NCI-H1417 treated with DMSO at 0.1 percent for 48 hours (cell line): ENCODE data around the gene GCNT2.
A peak's percentile ranks its signal among the peaks of the same experiment; 100 is the strongest.
"Not testable (repeated sequence)": the region's sequence is repeated elsewhere in the genome, so short reads cannot be mapped to it uniquely, and the experiment has no call there.

Source experiments
- DNase-seq: peaks from one replicate; lab custom pipeline; 2025; lab: John Stamatoyannopoulos, UW

The GCNT2 gene

GRCh38 chr6:10580570-10580969, 59.4 kb downstream of the GCNT2 start:
- no peak for DNase-seq

GRCh38 chr6:10581402-10581801, 60.3 kb downstream of the GCNT2 start:
- not testable (repeated sequence) for DNase-seq

GRCh38 chr6:10582774-10583508, 61.8 kb downstream of the GCNT2 start:
- peak; percentile 69 for DNase-seq

- no peak for DNase-seq
These were observed 62.4 kb downstream of the GCNT2 start for GRCh38 chr6:10583509-10583901.

DNA sequence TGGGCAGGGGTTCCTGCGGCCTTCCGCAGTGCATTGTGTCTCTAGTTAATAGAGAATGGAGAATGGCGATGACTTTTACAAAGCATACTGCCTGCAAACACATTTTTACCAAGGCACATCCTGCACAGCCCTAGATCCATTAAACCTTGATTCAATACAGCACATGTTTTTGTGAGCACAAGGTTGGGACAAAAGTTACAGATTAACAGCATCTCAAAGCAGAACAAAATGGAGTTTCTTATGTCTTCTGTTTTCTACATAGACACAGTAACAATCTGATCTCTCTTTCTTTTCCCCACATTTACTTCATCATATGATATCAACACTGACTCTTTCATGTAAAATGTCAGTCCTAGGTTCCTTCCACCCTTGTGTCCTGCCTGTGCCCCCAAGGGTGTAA, 63.5 kb downstream of the GCNT2 start:
- no peak for DNase-seq

DNA sequence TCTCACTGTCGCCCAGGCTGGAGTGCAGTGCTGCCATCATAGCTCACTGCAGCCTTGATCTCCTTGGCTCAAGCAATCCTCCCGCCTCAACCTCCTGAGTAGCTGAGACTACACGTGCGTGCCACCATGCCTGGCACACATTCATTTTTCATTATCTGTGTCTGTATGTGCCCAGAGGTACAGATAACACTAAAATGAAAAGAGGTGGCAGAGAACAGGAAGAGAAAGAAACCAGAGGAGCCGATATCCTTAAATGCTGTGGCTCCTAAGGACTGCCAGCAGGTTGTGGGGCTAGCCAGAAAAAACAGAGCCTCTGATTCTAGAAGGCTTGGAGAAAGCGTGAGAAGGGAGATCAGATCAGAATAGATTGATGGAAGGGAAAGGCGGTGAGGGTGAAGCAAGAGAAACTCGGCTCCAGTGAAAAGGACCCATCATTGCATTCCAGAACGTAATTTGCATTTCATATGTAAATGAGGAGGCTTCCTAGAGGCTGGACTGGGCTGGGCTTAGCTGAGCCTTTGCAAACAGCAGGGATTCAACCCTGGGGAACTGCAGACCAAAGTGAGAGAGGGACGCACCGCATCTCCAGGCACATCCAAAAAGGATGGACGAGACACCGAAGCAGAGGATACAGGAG, 64.2 kb downstream of the GCNT2 start:
- DNase-seq, result no peak

- no peak for DNase-seq
These were observed 65.2 kb downstream of the GCNT2 start for GRCh38 chr6:10586302-10586701.

DNA sequence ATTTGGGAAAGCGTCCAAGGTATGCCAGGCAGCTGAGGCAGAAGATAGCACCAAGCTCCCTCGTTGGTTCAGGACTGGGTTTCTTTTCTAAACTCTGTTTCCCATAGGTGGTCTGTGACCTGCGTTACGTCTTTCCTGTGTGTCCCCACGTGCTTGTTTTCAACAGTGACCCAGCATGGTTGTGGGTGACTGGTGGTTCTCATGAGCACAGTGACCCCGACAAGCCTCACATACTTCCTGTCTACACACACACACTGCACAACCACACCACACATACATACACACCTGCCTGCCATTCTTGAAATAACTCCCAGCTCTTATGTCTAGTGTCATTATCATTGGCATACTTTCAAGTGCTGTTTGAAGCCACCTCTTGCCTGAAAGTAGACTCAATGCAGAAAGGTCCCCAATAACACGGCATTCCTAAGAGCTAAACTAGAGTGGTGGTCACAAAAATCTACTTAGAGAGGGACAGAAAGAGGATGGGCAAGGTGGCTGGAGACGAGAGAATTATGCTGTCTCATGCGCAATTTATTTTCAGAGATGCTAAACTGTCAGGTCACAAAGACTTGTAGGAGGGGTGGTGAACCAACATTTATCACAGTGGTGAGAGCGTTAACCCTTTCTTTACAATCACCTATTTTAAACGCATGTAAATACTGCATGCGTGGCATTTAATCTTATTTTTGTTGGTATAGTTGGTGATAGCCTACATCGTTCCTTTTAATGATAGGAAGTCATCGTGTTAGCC, 66.7 kb downstream of the GCNT2 start:
- no peak for DNase-seq

DNA sequence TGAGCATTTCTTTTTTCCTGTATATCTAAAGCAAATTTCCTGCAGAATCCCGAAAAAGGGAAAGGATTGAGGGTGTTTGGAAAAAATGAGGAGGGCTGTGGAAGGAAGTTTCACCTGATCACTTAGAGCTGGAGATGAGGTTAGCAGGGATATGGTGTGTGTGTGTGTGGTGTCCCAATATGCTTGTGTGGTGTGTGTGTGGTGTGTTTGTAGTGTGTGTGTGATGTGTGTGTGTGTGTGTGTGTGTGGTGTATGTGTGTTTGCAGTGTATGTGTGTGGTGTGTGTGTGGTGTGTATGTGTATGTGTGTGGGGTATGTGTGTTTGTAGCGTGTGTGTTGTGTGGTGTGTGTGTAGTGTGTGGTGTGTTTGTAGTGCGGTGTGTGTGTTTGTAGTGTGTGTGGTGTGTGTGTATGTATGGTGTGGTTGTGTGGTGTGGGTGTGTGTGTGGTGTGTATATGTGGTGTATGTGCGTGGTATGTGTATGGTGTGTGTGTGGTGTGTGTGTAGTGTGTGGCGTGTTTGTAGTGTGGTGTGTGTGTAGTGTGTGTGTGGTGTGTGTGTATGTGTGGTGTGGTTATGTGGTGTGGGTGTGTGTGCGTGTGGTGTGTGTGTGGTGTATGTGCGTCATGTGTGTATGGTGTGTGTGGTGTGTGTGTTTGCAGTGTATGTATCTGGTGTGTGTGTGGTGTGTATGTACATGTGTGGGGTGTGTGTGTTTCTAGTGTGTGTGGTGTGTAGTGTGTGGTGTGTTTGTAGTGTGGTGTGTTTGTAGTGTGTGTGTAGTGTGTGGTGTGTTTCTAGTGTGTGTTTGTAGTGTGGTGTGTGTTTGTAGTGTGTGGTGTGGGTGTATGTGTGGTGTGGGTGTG, 67.6 kb downstream of the GCNT2 start:
- DNase-seq, result no peak

DNA sequence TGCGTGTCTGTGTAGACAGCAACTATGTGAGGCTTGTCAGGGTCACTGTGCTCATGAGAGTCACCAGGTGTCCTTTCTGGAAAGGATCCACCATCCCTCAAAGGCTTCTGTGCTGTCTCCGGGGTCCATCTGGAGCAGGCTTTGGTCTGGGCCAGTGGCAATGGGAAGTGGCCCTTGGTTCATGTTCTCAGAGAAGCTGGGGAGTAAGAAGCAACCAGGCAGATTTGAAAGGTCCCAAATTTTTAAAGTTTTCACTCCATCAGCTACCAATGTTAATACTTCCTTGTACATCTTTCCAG, 68.2 kb downstream of the GCNT2 start:
- DNase-seq, result no peak

- no peak for DNase-seq
These were observed 68.8 kb downstream of the GCNT2 start for GRCh38 chr6:10589983-10590382.

GRCh38 chr6:10591422-10592160, 70.4 kb downstream of the GCNT2 start:
- no peak for DNase-seq

GRCh38 chr6:10595731-10596664, 74.8 kb downstream of the GCNT2 start:
- DNase-seq, result no peak

DNA sequence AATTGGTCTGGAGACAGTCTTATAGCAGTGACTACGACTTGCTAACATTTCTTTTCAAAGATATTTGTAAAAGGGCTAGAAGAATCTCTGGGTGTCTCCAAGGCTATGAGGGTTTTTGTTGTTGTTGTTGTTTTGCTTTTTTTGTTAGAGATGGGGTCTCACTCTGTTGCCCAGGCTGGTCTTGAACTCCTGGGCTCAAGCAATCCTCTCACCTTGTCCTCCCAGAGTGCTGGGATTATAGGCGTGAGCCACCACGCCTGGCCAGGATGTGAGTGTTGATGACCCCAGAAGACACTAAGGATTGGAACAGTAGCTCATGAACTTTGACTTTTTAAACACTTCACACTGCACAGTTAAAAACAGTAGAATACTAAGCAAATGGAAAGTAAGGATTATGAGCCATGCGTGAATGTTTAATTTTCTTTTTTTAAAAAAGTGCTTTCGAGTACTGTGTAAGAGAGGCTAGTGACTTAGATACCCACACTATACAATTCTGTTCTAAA, 76.4 kb downstream of the GCNT2 start:
- no peak for DNase-seq

GRCh38 chr6:10598084-10598960, 77.2 kb downstream of the GCNT2 start:
- no peak for DNase-seq

DNA sequence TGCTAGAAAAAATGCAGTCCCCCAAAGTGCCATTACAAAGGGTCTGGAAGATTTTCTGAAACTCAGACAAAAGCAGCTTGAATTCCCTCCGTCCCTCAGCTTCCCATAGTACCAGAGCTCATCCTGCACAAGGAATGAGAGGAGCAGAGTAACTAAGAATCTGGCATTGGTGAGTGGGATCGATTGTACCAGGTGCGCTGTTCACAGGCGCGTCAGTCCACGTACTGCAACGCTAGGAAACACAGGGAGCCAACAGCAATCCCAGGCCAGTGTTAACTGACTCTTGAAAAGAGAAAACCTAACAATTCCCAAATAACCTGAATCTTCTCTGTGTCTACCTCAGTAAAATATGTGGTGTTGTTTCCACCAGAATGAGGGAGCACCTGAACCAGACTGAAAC, 77.9 kb downstream of the GCNT2 start:
- no peak for DNase-seq

DNA sequence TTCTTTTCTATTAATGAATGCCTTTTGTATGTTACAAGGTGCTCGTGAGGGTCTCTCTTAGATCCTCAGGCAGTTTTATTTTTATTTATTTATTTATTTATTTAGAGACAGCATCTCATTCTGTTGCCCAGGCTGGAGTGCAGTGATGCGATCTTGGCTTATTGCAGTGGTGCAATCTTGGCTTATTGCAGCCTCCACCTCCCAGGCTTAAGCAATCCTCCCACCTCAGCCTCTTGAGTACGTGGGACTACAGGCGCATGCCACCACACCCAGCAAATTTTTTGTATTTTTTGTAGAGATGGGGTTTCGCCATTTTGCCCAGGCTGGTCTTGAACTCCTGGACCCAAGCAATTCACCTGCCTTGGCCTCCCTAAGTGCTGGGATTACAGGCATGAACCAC, 79.5 kb downstream of the GCNT2 start:
- not testable (repeated sequence) for DNase-seq

DNA sequence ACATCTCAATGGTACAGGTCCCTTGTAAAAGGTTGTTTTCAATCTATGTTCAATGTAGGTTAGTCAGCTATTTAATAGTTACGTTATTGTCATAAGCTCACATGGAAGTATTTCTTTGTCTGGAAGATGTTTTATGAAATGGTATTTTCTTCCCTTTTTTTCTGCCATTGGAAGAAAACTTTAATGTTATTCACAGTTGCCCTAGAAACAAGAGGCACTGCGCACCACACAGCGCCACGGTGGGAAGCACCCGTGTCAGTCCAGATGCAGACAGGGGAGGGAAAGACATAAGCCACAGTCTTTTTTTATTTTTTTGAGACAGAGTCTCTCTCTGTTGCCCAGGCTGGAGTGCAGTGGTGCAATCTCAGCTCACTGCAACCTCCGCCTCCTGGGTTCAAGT, 82.1 kb downstream of the GCNT2 start:
- no peak for DNase-seq

DNA sequence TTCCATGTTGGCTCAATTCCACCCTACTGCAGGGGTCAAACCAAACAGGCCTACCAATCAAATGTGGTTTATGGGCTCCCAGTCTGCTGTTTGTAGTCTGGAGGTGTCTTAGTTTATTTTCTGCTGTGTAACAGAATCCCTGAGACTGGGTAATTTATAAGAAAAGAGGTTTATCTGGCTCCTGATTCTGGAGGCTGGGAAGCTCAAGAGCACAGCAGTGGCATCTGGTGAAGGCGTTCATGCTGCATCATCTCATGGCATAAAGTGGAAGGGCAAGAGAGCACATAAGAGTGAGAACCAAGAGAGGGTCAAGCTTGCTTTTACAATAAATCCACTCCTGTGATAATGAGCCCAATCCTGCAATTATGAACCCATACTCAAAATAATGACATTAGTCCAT, 87.9 kb downstream of the GCNT2 start:
- DNase-seq, result no peak
